A549 (cell line): ENCODE data around the gene SWT1.

Experiments
- CTCF ChIP-seq: fragments of >200 bp; sonication (Bioruptor Twin); formaldehyde crosslinking; IDR thresholded peaks from 3 replicates; pipeline ENCODE4 v1.5.1; 2016
- EP300 ChIP-seq, 2 experiments: fragments of >200 bp; sonication (Bioruptor Twin); formaldehyde crosslinking; IDR thresholded peaks; 2 replicates in 1 of 2; 3 replicates in 1 of 2; pipeline ENCODE4 v1.6.1; 2016 to 2017
- ESRRA ChIP-seq: fragments of 150-350 bp; IDR thresholded peaks from 2 replicates; pipeline ENCODE4 v1.6.1; 2014; ENCODE audit warnings: mild to moderate bottlenecking, low read length, borderline replicate concordance
- HMGXB4 ChIP-seq: fragments of 250-450 bp; sonication (Bioruptor Pico); IDR thresholded peaks from 2 replicates; pipeline ENCODE4 v1.5.0; 2021; ENCODE audit warnings: mild to moderate bottlenecking, moderate library complexity, borderline replicate concordance
- MAFK ChIP-seq: fragments of 450-650 bp; IDR thresholded peaks from 2 replicates; pipeline ENCODE4 v1.6.1; 2014; ENCODE audit not compliant: partially characterized antibody
- PHF8 ChIP-seq: fragments of 200-600 bp; sonication (generic); IDR thresholded peaks from 2 replicates; pipeline ENCODE4 v1.6.1; 2016; ENCODE audit warnings: low read depth, mild to moderate bottlenecking, antibody characterized with exemption, moderate library complexity, borderline replicate concordance
- POLR2A ChIP-seq: IDR thresholded peaks from 2 replicates; pipeline ENCODE4 v1.6.1; 2012; ENCODE audit warnings: mild to moderate bottlenecking, low read length
- RFX5 ChIP-seq: fragments of 450-650 bp; IDR thresholded peaks from 2 replicates; pipeline ENCODE4 v1.7.1; 2014; ENCODE audit warnings: antibody characterized with exemption, mild to moderate bottlenecking, moderate library complexity
- TF ChIP-seq, protein P1 (sequence below): IDR thresholded peaks from 2 replicates; pipeline ENCODE4 v1.6.1; 2012

DNA sequence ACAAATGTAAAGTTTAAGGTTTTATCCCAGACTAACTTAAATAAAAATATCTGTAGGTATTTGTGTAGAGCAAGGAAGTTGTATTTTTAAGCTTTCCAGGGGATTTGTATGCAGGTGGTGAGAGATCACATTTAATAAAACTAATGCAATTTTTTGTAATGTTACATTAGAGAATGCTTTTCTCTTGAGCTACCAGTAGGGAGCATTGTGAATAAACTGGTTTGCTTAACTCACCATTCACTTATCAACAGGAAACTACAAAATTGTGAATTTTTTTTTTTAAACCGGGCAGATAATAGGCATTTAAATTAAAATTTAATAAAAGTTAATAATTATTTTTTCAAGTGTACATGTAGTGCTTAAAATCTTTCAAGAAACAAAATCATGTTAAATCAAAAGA lies 81.5 kb downstream of the SWT1 start:
- TF ChIP-seq CTCF = peak; percentile 34; the same call in 2 of the 3 replicates
- no peak for TF ChIP-seq POLR2A
- no peak for TF ChIP-seq MAFK
- no peak for TF ChIP-seq HMGXB4 (CRISPR knock-in tag)
- no peak for TF ChIP-seq RFX5
- TF ChIP-seq, protein P1, sequence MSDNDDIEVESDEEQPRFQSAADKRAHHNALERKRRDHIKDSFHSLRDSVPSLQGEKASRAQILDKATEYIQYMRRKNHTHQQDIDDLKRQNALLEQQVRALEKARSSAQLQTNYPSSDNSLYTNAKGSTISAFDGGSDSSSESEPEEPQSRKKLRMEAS = no peak
- no peak for TF ChIP-seq PHF8
- TF ChIP-seq ESRRA = no peak
- no peak for TF ChIP-seq EP300 (IDR thresholded peaks at IDR 0.05)
